ENCODE measurements around the gene TLCD2. TPM values are rescaled to one million over a fixed set of nuclear protein-coding genes. Genes with fewer than 3 reads are reported as not detected.
A peak's percentile ranks its signal among the peaks of the same experiment; 100 is the strongest.

TLCD2 gene
- total and polyA plus RNA-seq, 4 donors = 1.2 to 7.3 (median 3.4) TPM

DNA sequence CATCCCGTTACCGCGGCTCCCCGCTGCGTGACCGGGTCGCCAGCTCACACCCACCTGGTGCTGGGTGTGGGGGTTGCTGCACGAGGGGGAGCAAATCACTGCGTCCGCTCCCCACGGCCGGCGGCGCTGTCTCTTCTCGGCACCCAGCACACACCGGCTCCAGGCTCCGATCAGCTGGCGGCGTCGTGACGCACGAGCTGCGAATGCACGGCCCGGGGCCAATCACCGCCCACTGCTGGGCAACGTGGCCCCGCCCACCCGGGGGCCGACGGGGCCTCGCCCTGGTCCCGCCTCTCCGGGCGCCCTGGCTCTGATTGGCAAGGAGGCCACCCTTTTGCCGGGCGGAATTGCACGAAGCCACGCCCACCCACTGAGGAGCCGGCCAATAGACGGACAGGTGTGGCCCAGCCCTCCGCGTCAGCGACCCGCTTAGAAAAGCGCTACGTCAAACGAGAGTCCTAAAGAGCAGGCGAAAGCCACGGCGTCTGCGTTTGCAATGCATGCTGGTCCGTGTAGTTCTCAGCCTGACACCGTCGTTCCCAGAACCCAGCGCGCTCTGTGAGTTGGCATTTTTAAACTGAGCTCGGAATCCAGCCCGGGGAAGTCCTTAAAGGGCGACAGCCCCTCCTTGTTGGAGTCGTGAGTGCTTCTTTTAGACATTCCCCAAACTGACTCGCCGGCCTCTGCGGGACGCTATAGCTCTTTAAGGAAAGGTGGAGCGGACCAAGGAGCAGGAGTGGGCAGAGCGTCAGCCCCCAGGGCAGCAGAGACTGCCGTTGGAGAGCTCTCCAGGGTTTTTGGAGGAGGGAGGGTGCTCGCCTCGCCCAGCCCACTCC lies 6.1 kb upstream of the TLCD2 start:
- WGBS = under 1% methylated on average over 70 of the region's 70 CpGs
- H3K36me3 ChIP-seq (ENCODE audit: control insufficient read depth in 4 of 4, insufficient read depth in 3 of 4, low read depth in 1 of 4, low read length in 3 of 4) = peaks cover 11 to 24% (median 14%) of the 10 kb centered on the region in 4 donors
- H3K4me3 ChIP-seq (ENCODE audit: low read depth in 1 of 3, low read length in 3 of 3) = peak overlapping the region; percentile 88 to 96 (median 89)
- peak overlapping the region; percentile 90 to 97 for H3K9ac ChIP-seq (ENCODE audit: low read depth in 1 of 2, low read length in 2 of 2)
- peaks cover 7 to 48% (median 32%) of the 10 kb centered on the region in 4 donors for H3K4me1 ChIP-seq (ENCODE audit: control insufficient read depth in 4 of 4, insufficient read depth in 4 of 4, low read length in 3 of 4)
- peak in 1 of 2 donors; percentile 77 for TF ChIP-seq EGR1 (IDR thresholded peaks at IDR 0.05; ENCODE audit: low read depth in 2 of 2)
- TF ChIP-seq, protein P1, sequence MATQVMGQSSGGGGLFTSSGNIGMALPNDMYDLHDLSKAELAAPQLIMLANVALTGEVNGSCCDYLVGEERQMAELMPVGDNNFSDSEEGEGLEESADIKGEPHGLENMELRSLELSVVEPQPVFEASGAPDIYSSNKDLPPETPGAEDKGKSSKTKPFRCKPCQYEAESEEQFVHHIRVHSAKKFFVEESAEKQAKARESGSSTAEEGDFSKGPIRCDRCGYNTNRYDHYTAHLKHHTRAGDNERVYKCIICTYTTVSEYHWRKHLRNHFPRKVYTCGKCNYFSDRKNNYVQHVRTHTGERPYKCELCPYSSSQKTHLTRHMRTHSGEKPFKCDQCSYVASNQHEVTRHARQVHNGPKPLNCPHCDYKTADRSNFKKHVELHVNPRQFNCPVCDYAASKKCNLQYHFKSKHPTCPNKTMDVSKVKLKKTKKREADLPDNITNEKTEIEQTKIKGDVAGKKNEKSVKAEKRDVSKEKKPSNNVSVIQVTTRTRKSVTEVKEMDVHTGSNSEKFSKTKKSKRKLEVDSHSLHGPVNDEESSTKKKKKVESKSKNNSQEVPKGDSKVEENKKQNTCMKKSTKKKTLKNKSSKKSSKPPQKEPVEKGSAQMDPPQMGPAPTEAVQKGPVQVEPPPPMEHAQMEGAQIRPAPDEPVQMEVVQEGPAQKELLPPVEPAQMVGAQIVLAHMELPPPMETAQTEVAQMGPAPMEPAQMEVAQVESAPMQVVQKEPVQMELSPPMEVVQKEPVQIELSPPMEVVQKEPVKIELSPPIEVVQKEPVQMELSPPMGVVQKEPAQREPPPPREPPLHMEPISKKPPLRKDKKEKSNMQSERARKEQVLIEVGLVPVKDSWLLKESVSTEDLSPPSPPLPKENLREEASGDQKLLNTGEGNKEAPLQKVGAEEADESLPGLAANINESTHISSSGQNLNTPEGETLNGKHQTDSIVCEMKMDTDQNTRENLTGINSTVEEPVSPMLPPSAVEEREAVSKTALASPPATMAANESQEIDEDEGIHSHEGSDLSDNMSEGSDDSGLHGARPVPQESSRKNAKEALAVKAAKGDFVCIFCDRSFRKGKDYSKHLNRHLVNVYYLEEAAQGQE (IDR thresholded peaks at IDR 0.05) = peak; percentile 28
- no peak for TF ChIP-seq FOXA2 (IDR thresholded peaks at IDR 0.05)
- TF ChIP-seq, protein P2, sequence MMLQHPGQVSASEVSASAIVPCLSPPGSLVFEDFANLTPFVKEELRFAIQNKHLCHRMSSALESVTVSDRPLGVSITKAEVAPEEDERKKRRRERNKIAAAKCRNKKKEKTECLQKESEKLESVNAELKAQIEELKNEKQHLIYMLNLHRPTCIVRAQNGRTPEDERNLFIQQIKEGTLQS (IDR thresholded peaks at IDR 0.05) = no peak
- TF ChIP-seq YY1 (IDR thresholded peaks at IDR 0.05) = no peak
- TF ChIP-seq, protein P3, sequence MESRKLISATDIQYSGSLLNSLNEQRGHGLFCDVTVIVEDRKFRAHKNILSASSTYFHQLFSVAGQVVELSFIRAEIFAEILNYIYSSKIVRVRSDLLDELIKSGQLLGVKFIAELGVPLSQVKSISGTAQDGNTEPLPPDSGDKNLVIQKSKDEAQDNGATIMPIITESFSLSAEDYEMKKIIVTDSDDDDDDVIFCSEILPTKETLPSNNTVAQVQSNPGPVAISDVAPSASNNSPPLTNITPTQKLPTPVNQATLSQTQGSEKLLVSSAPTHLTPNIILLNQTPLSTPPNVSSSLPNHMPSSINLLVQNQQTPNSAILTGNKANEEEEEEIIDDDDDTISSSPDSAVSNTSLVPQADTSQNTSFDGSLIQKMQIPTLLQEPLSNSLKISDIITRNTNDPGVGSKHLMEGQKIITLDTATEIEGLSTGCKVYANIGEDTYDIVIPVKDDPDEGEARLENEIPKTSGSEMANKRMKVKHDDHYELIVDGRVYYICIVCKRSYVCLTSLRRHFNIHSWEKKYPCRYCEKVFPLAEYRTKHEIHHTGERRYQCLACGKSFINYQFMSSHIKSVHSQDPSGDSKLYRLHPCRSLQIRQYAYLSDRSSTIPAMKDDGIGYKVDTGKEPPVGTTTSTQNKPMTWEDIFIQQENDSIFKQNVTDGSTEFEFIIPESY (IDR thresholded peaks at IDR 0.05) = peak; percentile 77
- TF ChIP-seq, protein P4, sequence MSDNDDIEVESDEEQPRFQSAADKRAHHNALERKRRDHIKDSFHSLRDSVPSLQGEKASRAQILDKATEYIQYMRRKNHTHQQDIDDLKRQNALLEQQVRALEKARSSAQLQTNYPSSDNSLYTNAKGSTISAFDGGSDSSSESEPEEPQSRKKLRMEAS (IDR thresholded peaks at IDR 0.05) = no peak
- TF ChIP-seq, protein P5, sequence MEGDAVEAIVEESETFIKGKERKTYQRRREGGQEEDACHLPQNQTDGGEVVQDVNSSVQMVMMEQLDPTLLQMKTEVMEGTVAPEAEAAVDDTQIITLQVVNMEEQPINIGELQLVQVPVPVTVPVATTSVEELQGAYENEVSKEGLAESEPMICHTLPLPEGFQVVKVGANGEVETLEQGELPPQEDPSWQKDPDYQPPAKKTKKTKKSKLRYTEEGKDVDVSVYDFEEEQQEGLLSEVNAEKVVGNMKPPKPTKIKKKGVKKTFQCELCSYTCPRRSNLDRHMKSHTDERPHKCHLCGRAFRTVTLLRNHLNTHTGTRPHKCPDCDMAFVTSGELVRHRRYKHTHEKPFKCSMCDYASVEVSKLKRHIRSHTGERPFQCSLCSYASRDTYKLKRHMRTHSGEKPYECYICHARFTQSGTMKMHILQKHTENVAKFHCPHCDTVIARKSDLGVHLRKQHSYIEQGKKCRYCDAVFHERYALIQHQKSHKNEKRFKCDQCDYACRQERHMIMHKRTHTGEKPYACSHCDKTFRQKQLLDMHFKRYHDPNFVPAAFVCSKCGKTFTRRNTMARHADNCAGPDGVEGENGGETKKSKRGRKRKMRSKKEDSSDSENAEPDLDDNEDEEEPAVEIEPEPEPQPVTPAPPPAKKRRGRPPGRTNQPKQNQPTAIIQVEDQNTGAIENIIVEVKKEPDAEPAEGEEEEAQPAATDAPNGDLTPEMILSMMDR (IDR thresholded peaks at IDR 0.05; ENCODE audit: low read depth, low read length, missing input control) = no peak
- peak in 1 of 2 donors; percentile 62 for TF ChIP-seq HNF4A (conservative IDR thresholded peaks at IDR 0.05)
- TF ChIP-seq NR2F2 (IDR thresholded peaks at IDR 0.05) = no peak
- TF ChIP-seq TAF1 (conservative IDR thresholded peaks at IDR 0.05) = peak; percentile 96
- TF ChIP-seq FOXA1 (IDR thresholded peaks at IDR 0.05) = peak; percentile 26
- TF ChIP-seq JUND (IDR thresholded peaks at IDR 0.05) = no peak
- peak; percentile 91 for TF ChIP-seq SP1 (IDR thresholded peaks at IDR 0.05)
- peak in 1 of 2 donors; percentile 6 for TF ChIP-seq RAD21 (IDR thresholded peaks at IDR 0.05)
- peak in 1 of 2 donors; percentile 51 for TF ChIP-seq RXRA (IDR thresholded peaks at IDR 0.05)
- no peak for TF ChIP-seq HNF4G (IDR thresholded peaks at IDR 0.05)
- TF ChIP-seq GABPA (IDR thresholded peaks at IDR 0.05 in 1 of 2, conservative IDR thresholded peaks at IDR 0.05 in 1 of 2) = no peak
- no peaks in the 10 kb centered on the region for H3K9me3 ChIP-seq (ENCODE audit: control insufficient read depth in 4 of 4, low read length in 3 of 4)
- H3K27ac ChIP-seq (ENCODE audit: low read depth in 1 of 2, low read length in 2 of 2) = peak overlapping the region; percentile 96 to 100
- peak; percentile 99 for DNase-seq (ENCODE audit: low spot score)
- H3K27me3 ChIP-seq (ENCODE audit: control insufficient read depth in 4 of 4, insufficient read depth in 4 of 4, low read length in 3 of 4) = no peaks in the 10 kb centered on the region

Data from liver (tissue), 9 donors.